Activated gamma-delta T cell (primary cell): ENCODE results near the gene PPP2R2B.

Experiments
- DNase-seq: peaks from one replicate; lab custom pipeline; 2025; lab: John Stamatoyannopoulos, UW

PPP2R2B gene

DNA sequence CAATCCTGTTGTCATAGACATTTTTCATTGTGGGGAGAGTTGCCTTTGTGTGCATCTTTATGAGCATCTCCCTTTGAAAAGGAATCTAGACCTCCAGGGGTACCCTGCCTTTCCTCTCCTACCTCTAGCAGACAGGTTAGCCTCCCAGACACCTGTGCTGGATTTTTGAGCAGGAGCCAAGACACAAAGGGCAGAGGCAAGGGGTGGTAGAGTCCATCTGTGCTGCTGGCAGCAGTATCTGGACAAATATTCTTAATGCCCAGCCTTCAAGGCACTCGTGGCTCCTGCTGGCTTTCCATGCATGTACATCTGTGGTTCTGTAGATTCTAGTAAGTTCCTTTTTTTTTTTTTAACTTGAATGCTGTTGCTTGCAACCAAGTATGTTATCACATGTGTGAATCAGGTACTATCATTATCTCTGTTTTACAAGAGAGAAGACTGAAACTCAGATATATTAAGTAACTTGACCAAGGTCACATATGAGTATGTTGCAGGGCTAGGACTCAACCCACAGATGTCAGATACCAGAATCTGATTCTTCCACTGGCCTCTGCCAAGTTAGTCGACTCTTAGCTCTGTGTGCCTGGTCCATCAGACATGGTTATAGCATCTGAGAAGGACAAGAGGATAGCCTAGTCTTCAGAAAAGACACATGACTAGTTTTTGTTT lies 329.6 kb downstream of the PPP2R2B start:
- no peak for DNase-seq

DNA sequence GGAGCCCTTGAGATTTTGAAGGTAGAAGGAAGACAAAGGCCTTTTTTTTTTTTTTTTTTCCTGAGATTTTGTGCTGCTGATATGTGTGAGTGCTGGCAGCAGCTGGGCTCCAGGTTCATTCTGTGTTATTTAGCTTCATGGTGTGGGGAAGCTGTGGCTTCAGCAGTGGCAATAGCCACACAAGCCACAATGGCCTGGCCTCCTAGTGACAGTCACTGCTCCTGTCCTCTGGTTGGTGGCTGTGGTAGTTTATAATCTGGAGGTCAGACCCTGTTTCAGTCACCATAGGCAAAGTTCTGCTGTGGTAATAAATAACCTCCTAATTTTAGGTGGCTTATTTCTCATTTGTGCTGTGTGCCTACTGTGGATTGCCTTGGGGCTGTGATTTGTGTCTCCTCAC lies 334.3 kb downstream of the PPP2R2B start:
- DNase-seq: no peak

- DNase-seq: peak; percentile 8
Observed at GRCh38 chr5:146541958-146542849, 336.4 kb downstream of the PPP2R2B start.

GRCh38 chr5:146540414-146540813 lies 338.1 kb downstream of the PPP2R2B start:
- DNase-seq: no peak

DNA sequence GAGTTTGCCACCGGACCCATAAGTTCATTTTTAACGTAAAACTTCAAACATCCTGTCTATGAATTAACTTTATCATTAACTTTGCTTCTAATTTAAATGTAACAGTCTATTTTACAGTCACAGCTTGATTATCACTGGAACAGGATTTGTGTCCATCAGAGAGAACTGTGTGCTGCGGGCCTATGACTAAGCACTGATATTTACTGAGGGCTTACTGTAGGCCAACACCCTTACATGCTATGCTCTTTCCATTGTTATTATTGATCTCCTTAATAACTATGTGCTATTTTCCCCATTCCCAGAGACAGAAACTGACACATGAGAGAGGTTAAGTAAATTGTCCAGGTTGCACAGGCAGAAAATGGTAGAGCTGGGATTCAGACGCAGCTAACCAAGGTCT lies 338.6 kb downstream of the PPP2R2B start:
- DNase-seq: no peak

DNA sequence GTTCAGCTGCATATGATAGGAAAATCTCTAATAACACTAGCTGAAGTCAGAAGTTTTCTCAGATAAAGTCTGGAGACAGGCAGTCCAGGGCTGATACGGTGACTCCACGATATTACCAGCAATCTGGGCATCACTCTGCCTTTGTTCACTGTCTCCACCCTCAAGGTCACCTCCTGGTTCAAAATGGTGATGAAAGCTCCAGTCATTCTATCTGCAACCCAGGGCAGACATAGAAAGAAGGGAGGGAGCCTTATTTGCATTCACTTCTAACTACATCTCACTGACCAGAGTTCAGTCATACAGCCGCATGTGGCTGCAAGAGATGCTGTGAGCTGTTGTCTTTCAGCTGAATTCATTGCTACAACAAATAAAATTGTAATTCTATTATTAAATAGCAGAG lies 340.1 kb downstream of the PPP2R2B start:
- DNase-seq: no peak

DNA sequence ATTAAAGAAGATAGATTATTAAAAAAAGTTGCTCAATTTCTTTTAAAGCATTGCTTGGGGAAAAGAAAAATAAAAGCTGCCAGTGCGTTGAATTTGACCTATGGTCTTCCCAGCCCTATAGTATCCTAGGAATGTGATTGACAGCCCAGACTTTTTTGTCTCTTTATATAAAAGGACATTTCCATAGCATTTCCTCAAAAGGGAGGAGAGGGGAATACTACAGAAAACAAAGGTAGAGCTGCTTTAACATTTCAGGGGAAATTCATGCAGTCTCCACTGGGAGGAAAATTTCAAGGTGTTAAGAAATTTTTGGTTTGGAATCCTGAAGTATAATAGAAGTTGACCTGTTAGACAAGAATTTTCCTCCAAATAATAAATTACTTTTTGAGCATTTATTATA lies 344.7 kb downstream of the PPP2R2B start:
- no peak for DNase-seq

- no peak for DNase-seq
Observed at GRCh38 chr5:146533260-146533857, 345.2 kb downstream of the PPP2R2B start.
